PFSK-1 (cell line): ENCODE data around the gene NKTR.

Source experiments
- FOXP2 ChIP-seq: optimal IDR thresholded peaks from 2 replicates; pipeline ENCODE3; 2011; ENCODE audit warnings: borderline replicate concordance, control low read depth, inconsistent platforms; ENCODE audit not compliant: insufficient read depth; ENCODE audit errors: extremely low read length, extremely low read depth
- POLR2AphosphoS5 ChIP-seq: IDR thresholded peaks from 2 replicates; pipeline ENCODE4 v1.6.1; 2012; ENCODE audit warnings: low read depth, mild to moderate bottlenecking, control low read depth, low read length, moderate library complexity
- SIN3A ChIP-seq: IDR thresholded peaks from 2 replicates; pipeline ENCODE4 v1.6.1; 2012; ENCODE audit warnings: mild to moderate bottlenecking, low read length, moderate library complexity, borderline replicate concordance; ENCODE audit not compliant: insufficient read depth
- TAF1 ChIP-seq: IDR thresholded peaks from 2 replicates; pipeline ENCODE4 v1.6.1; 2012; ENCODE audit warnings: low read length, control low read depth, borderline replicate concordance; ENCODE audit not compliant: insufficient read depth
- TF ChIP-seq, protein P1 (sequence below), 2 experiments: IDR thresholded peaks; 2 replicates each; pipeline versions ENCODE4 v1.6.1 to v1.8.0; 2011 to 2012; ENCODE audit warnings: low read depth in 2 of 2, low read length in 2 of 2, control low read depth in 1 of 2, inconsistent platforms in 1 of 2, mild to moderate bottlenecking in 1 of 2, moderate library complexity in 1 of 2; ENCODE audit not compliant: insufficient read depth in 1 of 2

The NKTR gene

DNA sequence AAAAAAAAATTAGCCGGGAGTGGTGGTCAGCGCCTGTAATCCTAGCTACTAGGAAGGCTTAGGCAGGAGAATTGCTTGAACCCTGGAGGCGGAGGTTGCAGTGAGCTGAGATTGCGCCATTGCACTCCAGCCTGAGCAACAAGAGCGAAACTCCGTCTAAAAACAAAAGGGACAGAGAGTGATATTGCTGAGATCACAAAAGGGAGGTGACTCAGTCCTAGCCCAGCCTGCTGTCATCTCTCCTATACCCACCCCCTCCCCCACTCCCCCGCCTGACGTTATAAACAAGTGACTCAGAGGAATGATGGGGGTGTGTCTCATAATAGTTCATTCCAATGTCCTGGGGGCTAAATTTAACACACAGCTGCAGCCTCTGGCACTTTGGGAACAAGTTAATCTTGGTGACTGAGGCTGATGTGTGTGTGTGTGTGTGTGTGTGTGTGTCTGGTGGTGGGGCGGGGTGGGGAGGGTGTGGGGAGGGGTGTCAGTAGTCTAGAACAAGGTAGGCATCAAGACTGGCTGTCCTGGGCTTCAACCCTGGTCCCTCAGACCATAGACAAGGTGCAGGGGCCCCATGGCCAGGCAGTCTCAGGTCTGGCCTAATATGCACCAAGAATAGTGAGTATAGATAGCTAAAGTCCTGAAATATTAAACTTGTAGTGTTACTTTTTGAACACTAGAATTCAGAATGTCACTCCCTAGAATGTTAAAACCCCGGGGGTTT lies 83.6 kb downstream of the NKTR start:
- TF ChIP-seq TAF1 (no peak), POLR2AphosphoS5 (no peak), SIN3A (no peak), FOXP2 (no peak)
- TF ChIP-seq, protein P1, sequence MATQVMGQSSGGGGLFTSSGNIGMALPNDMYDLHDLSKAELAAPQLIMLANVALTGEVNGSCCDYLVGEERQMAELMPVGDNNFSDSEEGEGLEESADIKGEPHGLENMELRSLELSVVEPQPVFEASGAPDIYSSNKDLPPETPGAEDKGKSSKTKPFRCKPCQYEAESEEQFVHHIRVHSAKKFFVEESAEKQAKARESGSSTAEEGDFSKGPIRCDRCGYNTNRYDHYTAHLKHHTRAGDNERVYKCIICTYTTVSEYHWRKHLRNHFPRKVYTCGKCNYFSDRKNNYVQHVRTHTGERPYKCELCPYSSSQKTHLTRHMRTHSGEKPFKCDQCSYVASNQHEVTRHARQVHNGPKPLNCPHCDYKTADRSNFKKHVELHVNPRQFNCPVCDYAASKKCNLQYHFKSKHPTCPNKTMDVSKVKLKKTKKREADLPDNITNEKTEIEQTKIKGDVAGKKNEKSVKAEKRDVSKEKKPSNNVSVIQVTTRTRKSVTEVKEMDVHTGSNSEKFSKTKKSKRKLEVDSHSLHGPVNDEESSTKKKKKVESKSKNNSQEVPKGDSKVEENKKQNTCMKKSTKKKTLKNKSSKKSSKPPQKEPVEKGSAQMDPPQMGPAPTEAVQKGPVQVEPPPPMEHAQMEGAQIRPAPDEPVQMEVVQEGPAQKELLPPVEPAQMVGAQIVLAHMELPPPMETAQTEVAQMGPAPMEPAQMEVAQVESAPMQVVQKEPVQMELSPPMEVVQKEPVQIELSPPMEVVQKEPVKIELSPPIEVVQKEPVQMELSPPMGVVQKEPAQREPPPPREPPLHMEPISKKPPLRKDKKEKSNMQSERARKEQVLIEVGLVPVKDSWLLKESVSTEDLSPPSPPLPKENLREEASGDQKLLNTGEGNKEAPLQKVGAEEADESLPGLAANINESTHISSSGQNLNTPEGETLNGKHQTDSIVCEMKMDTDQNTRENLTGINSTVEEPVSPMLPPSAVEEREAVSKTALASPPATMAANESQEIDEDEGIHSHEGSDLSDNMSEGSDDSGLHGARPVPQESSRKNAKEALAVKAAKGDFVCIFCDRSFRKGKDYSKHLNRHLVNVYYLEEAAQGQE (IDR thresholded peaks at IDR 0.05; ENCODE audit: insufficient read depth in 1 of 2, low read depth in 2 of 2, low read length in 2 of 2) = no peak

DNA sequence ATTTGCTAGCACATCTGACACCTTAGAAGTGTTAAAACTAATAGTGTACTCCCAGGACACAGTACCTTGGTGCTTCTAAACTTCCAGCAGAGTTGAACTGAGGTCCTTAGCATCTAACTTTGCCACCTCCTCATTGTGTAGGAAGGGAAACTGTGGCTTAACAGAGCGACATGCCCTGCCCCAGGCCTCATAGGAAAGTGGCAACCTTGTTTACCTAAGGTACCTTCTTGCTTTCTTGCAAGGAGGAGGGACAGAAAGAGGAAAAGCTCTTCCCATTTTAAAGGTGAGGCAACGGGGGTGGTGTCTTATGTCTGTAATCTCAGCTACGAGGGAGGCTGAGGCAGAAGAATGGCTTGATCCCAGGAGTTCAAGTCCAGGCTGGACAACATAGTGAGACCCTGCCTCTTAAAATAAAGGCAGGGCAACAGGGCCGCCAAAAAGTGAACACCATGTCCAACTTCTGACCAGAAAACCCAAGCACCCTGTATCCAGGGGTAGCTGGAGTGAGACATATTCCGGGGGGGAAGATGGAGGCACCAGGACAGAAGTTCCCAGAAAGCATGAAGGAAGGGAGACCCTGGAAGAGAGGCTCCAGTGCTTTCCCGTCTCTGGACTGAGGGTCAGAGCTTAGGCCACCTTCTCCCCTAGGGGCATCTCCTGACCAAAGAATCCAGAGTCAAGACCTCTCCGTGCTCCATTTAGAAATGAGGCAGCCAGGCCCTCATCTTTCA lies 84.3 kb downstream of the NKTR start:
- no peak for TF ChIP-seq FOXP2
- TF ChIP-seq, protein P1 (IDR thresholded peaks at IDR 0.05; ENCODE audit: insufficient read depth in 1 of 2, low read depth in 2 of 2, low read length in 2 of 2) = no peak
- no peak for TF ChIP-seq POLR2AphosphoS5
- TF ChIP-seq SIN3A = no peak
- TF ChIP-seq TAF1 = no peak

DNA sequence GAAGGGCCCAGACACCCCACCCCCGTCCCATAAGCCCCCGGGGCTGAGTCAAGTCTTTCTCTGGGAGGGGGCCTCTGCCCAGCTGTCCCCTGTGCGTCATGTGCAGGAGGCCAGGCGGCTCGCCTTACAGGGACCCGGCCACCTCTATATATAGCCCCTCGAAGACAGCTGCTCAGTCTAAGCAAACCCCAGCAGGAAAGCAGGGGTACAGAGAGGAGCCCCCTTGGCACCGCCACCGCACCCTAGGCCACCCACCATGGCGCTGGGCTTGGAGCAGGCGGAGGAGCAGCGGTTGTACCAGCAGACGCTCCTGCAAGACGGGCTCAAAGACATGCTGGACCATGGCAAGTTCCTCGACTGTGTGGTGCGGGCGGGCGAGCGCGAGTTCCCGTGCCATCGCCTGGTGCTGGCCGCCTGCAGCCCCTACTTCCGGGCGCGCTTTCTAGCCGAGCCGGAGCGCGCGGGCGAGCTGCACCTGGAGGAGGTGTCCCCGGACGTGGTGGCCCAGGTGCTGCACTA lies 84.9 kb downstream of the NKTR start, which contains the start of gene KLHL40:
KLHL40 (plus strand) TSS at position 175 of the 519 bp plus-strand sequence; CDS start at position 257, 82 bp downstream.
- TF ChIP-seq FOXP2 (no peak), TAF1 (no peak), SIN3A (no peak), POLR2AphosphoS5 (no peak)

DNA sequence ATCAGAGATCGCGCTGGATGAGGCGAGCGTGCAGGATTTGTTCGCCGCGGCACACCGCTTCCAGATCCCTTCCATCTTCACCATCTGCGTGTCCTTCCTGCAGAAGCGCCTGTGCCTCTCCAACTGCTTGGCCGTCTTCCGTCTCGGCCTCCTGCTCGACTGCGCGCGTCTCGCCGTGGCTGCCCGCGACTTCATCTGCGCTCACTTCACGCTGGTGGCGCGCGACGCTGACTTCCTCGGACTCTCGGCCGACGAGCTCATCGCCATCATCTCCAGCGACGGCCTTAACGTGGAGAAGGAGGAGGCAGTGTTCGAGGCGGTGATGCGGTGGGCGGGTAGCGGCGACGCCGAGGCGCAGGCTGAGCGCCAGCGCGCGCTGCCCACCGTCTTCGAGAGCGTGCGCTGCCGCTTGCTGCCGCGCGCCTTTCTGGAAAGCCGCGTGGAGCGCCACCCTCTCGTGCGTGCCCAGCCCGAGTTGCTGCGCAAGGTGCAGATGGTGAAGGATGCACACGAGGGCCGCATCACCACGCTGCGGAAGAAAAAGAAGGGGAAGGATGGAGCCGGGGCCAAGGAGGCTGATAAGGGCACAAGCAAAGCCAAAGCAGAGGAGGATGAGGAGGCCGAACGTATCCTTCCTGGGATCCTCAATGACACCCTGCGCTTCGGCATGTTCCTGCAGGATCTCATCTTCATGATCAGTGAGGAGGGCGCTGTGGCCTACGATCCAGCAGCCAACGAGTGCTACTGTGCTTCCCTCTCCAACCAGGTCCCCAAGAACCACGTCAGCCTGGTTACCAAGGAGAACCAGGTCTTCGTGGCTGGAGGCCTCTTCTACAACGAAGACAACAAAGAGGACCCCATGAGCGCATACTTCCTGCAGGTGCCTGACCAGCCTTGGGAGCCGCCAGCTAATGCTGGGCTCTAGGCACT lies 85.7 kb downstream of the NKTR start:
- TF ChIP-seq, protein P1 (IDR thresholded peaks at IDR 0.05; ENCODE audit: insufficient read depth in 1 of 2, low read depth in 2 of 2, low read length in 2 of 2) = no peak
- TF ChIP-seq SIN3A (no peak), FOXP2 (no peak), POLR2AphosphoS5 (no peak), TAF1 (no peak)
